ENCODE results near the gene FAM171A2.

The FAM171A2 gene

GRCh38 chr17:44361292-44362260, 2.1 kb downstream of the FAM171A2 start:
- DNase-seq (ENCODE audit: low spot score) = no peak

GRCh38 chr17:44360826-44361225, 2.8 kb downstream of the FAM171A2 start:
- DNase-seq (ENCODE audit: low spot score) = no peak

GRCh38 chr17:44360144-44360533, 3.5 kb downstream of the FAM171A2 start:
- no peak for DNase-seq (ENCODE audit: low spot score)

GRCh38 chr17:44359458-44360143, 4.1 kb downstream of the FAM171A2 start:
- DNase-seq (ENCODE audit: low spot score) = no peak

- no peak for DNase-seq (ENCODE audit: low spot score)
These were observed 4.6 kb downstream of the FAM171A2 start for GRCh38 chr17:44359006-44359405.

- no peak for DNase-seq (ENCODE audit: low spot score)
These were observed 5.6 kb downstream of the FAM171A2 start for GRCh38 chr17:44358066-44358465.

- DNase-seq (ENCODE audit: low spot score) = no peak
These were observed 7.4 kb downstream of the FAM171A2 start for GRCh38 chr17:44356241-44356640.

GRCh38 chr17:44355642-44356099, 8.0 kb downstream of the FAM171A2 start:
- DNase-seq (ENCODE audit: low spot score) = no peak

- peak; percentile 85 for DNase-seq (ENCODE audit: low spot score)
These were observed 8.8 kb downstream of the FAM171A2 start for GRCh38 chr17:44354582-44355561.

GRCh38 chr17:44353672-44354331, 9.9 kb downstream of the FAM171A2 start:
- no peak for DNase-seq (ENCODE audit: low spot score)

- no peak for DNase-seq (ENCODE audit: low spot score)
These were observed 10.6 kb downstream of the FAM171A2 start for GRCh38 chr17:44352828-44353671.

GRCh38 chr17:44351961-44352827, 11.5 kb downstream of the FAM171A2 start:
- no peak for DNase-seq (ENCODE audit: low spot score)

- DNase-seq (ENCODE audit: low spot score) = no peak
These were observed 12.2 kb downstream of the FAM171A2 start for GRCh38 chr17:44351464-44351863.

- DNase-seq (ENCODE audit: low spot score) = peak; percentile 85
These were observed 12.9 kb downstream of the FAM171A2 start for GRCh38 chr17:44350733-44351226.

GRCh38 chr17:44349553-44350070, 14.0 kb downstream of the FAM171A2 start:
- no peak for DNase-seq (ENCODE audit: low spot score)

GRCh38 chr17:44348988-44349364, 14.7 kb downstream of the FAM171A2 start:
- DNase-seq (ENCODE audit: low spot score) = no peak

- peak; percentile 84 for DNase-seq (ENCODE audit: low spot score)
These were observed 15.2 kb downstream of the FAM171A2 start for GRCh38 chr17:44348234-44348987.
